GM21515 (cell line): ENCODE results near the gene PTPRM.

Source experiments
- ATAC-seq: cut with Tn5 transposase; IDR thresholded peaks from one replicate; pipeline ENCODE4 v1.9.1; 2021; ENCODE audit not compliant: unreplicated experiment

The PTPRM gene

DNA sequence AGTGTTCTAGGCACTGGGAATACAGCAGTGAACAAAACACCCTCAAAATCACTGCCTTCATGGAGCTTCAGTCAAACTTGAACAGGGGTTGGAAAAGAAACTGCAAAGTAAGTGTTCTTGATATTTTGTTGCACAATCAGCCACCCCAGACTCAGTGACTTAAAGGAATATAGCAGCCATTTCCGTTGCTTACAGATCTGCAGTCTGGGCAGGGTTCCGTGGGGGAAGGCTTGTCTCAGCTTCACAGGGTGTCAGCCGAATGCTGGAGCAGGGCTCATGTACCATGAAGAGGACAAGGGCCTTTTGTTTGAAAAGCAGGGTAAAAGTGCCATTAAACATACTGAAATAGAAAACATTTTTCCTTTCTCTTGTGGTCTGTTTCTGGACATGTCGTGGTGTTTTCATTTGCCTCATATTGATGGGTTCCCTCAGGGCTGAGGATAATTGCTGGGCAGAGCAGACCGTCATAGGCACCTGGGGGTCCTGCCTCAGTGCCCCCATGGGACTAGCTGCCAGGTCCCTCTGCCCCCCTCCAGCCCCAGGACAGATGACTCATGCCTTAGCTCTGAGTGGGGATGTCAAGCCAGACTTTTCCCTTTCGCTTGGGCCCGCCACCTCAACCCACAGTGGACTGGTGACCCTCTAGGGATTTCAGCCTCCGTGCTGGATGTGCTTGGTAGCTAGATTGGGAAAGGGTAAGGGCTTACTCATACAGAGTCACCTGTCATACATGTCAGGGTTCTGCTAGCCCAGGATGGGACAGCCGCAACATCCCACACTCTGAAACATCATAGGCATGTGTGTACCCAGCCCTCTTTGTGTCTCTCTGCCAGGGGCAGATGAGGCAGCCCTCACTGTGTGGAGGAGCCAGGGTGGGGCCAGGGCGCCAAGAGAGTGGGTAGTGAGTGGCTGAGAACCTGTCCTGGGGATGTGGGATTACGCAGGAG lies 96.5 kb downstream of the PTPRM start:
- ATAC-seq = no peak

- ATAC-seq = no peak
Measured at GRCh38 chr18:7666195-7666776, 99.2 kb downstream of the PTPRM start.

DNA sequence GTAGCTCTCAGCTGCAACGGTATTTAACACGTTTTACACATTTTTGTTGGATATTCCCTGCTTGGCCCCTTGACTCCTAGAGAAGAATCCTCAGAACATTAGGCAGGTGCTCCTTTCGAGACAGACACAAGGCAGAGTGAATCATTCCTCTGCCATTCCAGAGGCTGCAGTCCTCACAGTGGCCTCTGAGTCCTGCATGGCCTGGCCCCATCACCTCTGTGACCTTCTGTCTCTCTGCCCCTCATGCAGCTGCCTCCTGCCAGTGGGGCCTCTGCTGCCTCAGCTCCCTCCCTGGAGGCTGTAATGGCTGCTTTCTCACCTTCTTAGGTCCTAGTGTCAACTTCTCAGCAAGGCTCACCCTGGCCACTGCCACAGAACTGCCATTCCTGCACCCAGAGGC lies 101.3 kb downstream of the PTPRM start:
- ATAC-seq = no peak

DNA sequence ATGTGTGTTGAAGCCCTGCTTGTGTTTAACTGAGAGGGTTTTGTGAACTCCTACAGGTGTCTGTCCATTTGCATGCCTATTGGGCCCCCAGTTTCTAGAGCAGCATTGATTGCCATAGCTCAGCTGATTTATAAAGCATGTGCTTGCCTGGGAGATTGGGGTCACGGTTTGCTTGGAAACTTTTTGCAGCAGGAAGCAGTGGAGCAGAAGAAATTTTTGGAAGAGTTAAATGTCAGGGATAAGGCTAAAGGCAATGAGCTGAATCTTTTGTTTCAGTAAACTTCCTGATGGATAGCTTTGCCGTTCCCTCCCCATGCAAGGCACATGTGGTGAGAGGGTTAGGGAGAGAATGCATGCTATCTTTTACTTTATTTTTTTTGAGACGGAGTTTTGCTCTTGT lies 102.2 kb downstream of the PTPRM start:
- no peak for ATAC-seq

DNA sequence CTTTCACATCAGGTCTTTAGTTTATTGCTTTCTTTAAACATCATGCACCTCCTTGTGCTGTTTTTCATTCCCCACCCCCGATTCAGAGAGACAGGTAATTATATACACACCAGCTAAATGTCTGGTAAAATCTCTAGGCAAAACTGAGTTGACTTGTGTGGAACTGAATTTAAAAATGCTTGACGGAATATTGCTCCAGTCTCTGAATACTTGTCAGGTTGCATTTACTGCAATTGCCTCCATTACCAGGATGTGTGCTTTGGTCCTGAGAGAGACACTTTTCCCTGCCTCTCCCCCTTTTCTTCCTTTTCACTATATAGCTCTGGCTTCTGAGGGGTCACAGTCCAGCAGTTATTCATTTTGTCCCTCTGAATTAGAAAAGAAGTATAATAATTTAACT lies 104.0 kb downstream of the PTPRM start:
- no peak for ATAC-seq

GRCh38 chr18:7676253-7676873 lies 109.2 kb downstream of the PTPRM start:
- no peak for ATAC-seq

GRCh38 chr18:7677001-7677400 lies 109.9 kb downstream of the PTPRM start:
- no peak for ATAC-seq

DNA sequence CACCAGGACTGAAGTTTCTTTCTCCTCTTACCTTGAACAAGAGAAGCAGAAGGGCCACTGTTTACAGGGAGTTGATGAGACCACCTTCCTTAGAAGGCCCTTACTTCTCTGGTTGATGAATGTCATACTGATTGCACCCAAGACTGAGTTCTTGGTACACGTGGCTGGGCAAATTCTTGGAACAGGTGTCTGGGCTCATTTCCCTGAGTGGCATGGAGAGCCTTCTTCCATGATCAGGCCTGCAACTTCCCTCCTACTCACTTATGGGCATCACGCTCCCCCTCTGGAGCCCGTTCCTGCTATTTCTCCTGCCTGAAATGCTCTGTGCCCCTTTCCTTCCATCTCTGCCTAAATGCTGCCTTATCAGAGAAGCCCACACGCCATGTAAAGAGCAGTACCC lies 110.3 kb downstream of the PTPRM start:
- no peak for ATAC-seq

DNA sequence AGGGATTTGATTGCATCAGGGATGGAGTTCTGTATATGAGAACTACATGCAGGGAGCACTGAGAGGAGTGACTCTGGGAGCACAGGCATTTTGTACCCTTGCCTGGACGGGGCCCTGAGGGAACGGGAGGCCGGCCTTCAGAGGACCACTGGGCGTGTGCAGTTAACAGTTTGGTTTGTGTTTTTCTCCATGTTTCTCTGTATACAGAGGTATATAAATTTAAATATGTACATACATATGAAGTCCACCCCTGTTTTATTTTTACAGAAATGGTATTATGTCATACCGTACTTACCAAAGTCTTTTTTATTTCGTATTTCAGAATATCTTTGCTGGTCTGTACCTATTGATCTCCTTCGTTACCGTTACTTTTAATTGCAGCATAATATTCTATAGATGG lies 111.3 kb downstream of the PTPRM start:
- ATAC-seq = no peak

DNA sequence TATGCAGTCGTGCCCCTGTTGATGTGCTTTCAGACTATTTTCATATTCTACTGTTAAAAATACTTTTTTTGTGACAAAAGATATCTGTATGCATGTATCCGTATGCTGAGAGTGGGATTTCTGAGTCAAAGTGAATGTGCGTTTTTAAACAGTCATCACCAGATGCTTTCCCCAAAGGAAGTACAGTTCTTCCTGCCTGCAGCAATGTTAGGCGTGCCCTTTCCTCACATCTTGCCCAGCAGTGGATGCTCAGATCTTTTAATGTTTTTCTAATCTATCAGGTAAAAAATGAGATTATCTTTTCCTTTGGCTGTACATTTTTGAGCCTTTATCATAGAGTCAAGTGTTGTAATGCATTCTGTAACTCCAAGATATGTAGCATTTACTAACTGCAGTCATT lies 111.7 kb downstream of the PTPRM start:
- no peak for ATAC-seq

DNA sequence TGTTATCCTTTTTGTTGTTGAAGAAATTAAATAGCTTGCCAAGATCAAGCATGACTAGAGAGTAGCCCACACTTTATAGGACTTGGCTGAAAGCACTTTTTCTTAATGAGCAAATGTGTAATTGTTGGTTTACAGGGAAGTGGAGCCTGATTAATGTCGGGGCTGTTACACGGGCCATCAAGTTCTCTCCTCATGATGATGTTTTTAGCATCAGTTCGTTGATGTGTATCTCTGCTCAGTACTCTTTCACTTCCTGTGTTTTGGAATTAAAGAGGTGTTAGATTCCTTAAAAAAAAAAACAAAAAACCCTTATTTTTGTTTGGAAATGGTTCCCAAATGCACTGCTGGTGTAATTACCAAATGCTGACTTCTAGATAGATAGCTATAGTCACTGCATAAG lies 114.2 kb downstream of the PTPRM start:
- ATAC-seq = no peak

- no peak for ATAC-seq
Measured at GRCh38 chr18:7682321-7682720, 115.2 kb downstream of the PTPRM start.

DNA sequence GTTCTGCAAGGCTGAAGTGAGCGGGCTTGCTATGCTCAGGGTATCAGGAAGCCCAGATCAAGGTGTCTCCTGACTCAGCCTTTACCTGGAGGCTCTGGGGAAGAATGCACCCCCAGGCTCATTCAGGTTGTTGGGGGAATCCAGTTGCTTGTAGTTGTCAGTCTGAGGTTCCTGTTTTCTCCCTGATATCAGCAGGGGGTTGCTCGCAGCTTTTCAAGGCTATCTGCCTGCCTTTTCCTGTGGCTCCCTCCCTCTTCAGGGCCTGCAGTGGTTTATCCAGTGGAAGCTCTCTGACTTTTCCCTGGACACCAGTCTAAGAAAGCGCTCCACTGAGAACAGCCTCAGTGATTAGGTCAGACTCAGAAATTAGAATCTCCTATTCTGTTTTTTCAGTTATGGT lies 116.6 kb downstream of the PTPRM start:
- no peak for ATAC-seq

GRCh38 chr18:7684357-7684756 lies 117.2 kb downstream of the PTPRM start:
- no peak for ATAC-seq

DNA sequence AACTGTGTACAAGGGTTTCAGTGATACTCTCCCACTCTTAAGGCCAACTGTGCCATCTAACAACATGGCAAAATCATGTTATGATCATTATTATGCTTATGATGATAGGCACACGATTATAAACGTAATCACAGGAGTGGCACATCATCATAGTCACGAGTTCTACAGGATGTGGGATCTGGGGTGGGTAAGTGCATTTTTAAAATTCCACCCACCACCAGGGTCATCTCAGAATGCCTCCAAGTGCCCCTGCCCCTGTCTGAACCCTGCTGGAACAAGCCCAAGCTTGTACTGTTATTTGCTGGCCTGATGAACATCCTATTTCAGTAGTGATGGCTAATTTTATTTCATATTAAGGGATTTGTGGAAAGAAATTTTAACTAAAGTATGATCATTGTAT lies 117.8 kb downstream of the PTPRM start:
- ATAC-seq = no peak

DNA sequence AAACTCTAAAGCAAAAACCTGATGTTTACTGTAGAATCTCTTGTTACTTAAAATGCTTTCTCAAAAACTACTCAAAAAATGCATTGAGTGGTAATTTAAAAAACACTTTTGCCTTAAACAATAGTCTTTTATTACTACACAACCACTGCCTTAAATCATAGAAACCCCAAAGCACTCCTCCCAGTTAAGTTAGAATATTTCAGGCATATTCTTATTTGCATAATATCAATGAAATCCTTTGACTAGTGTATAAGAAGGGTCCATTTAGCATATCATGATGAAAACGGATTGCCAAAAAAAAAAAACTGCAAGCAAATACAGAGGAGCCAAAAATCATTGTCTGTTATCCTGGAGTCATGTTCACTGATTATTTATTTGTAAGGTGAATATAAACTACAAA lies 119.2 kb downstream of the PTPRM start:
- ATAC-seq = no peak

GRCh38 chr18:7688580-7688979 lies 121.5 kb downstream of the PTPRM start:
- no peak for ATAC-seq

GRCh38 chr18:7691206-7691605 lies 124.1 kb downstream of the PTPRM start:
- ATAC-seq = no peak

- no peak for ATAC-seq
Measured at GRCh38 chr18:7696780-7697179, 129.7 kb downstream of the PTPRM start.

GRCh38 chr18:7697306-7697705 lies 130.2 kb downstream of the PTPRM start:
- ATAC-seq = no peak

GRCh38 chr18:7711495-7711894 lies 144.4 kb downstream of the PTPRM start:
- ATAC-seq = no peak

GRCh38 chr18:7720395-7720794 lies 153.3 kb downstream of the PTPRM start:
- ATAC-seq = no peak
